ENCODE measurements around the gene STK32C.
A peak's percentile ranks its signal among the peaks of the same experiment; 100 is the strongest.
"Not testable (repeated sequence)": the region's sequence is repeated elsewhere in the genome, so short reads cannot be mapped to it uniquely, and the experiment has no call there.

Gene STK32C

GRCh38 chr10:132338876-132339275 is 31.1 kb upstream of the STK32C start:
- DNase-seq (ENCODE audit: low spot score): no peak

GRCh38 chr10:132337854-132338253 is 30.1 kb upstream of the STK32C start:
- not testable (repeated sequence) for DNase-seq (ENCODE audit: low spot score)

- no peak for DNase-seq (ENCODE audit: low spot score)
Observed at GRCh38 chr10:132336919-132337407, 29.2 kb upstream of the STK32C start.

DNA sequence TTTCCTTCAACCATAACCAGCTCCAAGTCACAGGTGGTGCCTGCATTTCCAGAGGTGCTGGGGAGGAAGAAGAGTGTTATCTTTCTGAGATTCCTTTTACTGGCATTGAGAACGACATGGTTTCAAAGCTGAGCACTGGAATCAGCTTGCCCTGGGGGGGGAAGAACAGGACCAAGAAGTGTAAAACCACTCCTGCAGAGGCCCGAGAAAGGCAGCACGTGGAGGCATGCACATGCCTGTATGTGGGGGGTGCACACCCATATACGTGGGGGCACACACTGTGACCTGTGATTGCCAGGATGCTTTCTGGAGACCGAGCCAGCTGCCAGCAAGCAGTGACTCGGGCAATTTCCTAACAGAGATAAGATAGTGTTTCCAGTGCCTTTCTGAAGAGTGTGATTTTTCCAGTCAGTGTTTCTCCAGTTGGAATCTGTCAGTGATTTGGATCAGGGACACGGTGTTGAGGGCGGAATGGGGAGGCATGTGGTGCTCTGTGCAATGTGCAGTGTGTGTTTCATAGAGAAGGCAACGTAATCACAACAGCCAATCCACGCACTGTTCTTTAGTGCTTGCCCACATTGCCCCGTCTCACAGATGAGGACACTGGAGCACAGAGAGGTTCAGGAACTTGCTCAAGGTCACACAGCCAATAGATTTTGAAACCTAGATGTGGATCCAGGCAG is 28.5 kb upstream of the STK32C start:
- no peak for DNase-seq (ENCODE audit: low spot score)

DNA sequence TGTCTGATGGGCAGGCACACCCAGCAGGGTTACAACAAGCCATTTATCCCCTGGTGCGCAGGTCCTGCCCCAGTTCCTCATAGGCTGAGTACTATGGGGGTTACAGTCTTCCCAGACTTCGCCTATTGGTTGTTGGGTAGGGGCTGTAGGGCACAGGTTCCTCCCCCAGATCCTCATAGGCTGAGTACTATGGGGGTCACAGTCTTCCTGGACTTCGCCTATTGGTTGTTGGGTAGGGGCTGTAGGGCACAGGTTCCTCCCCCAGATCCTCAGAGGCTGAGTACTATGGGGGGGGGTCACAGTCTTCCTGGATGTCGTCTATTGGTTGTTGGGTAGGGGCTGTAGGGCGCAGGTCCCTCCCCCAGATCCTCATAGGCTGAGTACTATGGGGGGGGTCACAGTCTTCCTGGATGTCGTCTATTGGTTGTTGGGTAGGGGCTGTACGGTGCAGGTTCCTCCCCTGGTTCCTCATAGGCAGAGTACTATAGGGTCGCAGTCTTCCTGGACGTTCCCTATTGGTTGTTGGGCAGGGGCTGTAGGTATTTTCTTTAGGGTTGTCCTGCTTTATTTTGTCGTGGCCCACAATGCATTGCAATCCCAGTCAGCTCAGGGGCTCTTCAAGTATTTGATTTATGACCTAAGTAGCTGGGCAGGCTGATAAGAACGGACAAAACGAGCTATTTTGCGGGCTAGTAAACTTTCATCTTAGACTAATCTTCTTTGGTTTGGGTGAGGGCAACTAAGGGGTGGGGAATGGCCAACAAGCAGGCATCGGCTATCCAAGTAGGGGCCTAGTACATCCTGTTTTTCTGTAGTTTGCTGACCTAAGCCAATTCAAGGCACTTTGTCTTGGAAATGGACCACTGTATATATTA is 27.7 kb upstream of the STK32C start:
- peak; percentile 85 for DNase-seq (ENCODE audit: low spot score)

DNA sequence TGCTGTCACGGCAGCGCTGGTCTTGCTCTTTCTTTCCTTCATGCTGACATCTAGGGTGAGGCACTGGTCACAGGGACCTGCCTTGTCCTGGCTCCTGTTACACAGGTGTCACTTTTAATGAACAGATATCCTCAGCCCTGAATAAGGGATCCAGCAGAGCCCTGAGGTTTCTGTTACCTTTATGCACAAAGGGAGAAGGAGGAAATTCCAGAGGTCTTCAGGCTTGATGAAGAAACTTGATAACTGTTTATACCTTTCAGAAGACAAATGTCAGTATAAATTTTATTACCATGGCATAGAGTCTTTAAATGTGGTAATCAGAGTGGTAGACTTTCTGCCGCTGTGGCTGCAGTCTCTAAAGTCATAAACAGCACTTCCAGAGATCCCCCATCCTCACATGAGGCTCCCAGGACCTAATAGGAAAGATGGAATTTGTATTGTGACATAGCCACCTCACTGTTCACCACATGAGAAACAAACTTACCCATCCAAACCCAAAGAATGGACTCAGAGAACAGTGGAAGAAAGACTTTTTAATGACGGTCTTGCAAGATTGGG is 27.0 kb upstream of the STK32C start:
- no peak for DNase-seq (ENCODE audit: low spot score)

GRCh38 chr10:132333386-132333785 is 25.6 kb upstream of the STK32C start:
- DNase-seq (ENCODE audit: low spot score): no peak

- no peak for DNase-seq (ENCODE audit: low spot score)
Observed at GRCh38 chr10:132332433-132332754, 24.6 kb upstream of the STK32C start.

- DNase-seq (ENCODE audit: low spot score): peak; percentile 93
Observed at GRCh38 chr10:132331601-132332432, 24.1 kb upstream of the STK32C start, which contains the start of gene LRRC27. Gene LRRC27, plus strand, starts transcription at chr10:132332193. Its CDS starts 1,332 bp downstream, at chr10:132333525.

DNA sequence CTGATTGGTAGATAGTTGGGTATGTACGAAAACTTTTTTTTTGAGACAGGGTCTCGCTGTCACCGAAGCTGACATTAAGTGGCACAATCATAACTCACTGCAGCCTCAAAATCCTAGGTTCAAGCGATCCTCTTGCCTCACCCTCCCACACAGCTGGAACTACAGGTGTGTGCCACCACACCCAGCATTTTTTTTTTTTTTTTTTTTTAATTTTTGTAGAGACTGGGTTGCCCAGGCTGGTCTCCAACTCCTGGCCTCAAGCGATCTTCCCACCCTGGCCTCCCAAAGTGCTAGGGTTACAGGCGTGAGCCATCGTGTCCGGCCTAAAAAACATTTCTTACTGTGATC is 22.7 kb upstream of the STK32C start:
- no peak for DNase-seq (ENCODE audit: low spot score)

DNA sequence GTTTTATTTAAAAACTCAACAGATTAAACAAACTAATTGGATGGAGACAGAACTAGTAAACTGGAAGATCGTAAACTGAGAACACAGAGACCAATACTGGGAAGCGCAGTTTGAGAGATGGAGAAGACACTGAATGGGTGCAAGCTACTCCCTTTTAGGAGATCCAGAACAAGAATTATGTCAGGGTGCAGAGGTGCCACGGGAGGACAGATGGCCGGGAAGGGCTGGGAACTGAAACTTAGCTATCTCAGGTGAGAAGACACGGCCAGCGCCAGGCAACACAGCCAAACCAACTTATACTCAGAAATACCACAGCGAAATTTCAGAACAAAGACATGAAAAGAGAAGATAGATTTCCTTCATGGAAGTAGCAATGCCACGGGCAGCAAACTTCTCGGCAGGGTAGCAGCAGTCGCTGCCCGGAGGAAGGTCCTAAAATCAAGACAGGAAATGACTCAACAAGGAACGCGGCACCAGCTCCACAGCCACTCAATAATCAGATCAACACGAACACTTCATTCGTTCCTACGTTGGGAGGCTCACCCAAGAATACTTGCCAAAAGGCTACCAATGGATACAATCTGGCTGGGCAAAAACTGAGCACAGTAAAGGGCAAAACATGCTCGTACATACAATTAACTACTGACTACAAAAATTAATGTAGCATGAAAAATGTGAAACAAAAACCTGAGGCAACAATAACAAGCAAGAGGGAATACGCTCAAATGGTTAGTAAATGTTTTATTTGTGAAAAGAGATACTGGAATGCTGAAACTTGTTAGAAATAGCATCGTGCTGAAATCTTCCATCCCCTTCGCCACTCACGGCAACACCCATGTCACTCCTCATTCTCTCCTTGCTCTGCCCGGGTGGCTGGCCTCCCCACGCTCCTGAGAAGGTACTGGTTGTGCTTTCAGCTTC is 22.1 kb upstream of the STK32C start:
- peak; percentile 36 for DNase-seq (ENCODE audit: low spot score)

GRCh38 chr10:132328738-132329137 is 21.0 kb upstream of the STK32C start:
- DNase-seq (ENCODE audit: low spot score): no peak

DNA sequence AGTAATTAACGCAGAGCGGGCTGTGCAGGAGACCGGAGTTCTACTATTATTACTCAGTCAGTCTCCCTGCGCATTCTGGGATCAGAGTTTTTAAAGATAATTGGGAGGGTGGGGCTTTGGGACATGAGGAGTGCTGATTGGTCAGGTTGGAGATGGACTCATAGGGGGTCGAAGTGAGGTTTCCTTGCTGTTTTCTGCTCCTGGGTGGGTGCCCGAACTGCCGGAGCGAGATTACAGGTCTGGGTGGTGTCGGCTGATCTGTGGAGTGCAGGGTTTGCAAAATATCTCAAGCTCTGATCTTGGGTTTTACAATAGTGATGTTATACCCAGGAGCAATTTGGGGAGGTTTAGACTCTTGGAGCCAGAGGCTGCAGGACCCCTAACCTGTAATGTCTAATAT is 20.4 kb upstream of the STK32C start:
- DNase-seq (ENCODE audit: low spot score): no peak

GRCh38 chr10:132326925-132327324 is 19.2 kb upstream of the STK32C start:
- DNase-seq (ENCODE audit: low spot score): no peak

DNA sequence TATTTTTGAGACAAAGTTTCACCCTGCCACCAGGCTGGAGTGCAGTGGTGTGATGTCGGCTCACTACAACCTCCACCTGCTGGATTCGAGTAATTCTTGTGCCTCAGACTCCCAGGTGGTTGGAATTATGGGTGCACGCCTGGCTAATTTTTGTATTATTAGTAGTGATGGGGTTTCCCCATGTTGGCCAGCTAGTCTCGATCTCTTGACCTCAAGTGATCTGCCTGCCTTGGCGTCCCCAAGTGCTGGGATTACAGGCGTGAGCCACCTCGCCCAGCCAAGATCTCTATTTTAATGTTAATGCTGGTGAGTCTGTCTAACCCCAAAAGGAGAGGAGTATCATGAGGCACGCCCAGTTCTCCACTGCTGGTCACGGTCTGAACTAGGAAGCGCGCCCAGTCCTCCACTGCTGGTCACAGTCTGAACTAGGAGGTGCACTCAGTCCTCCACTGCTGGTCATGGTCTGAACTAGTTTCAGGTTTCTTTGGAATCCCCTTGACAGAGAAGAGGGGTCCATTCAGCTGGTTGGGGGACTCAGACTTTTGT is 18.7 kb upstream of the STK32C start:
- DNase-seq (ENCODE audit: low spot score): no peak

DNA sequence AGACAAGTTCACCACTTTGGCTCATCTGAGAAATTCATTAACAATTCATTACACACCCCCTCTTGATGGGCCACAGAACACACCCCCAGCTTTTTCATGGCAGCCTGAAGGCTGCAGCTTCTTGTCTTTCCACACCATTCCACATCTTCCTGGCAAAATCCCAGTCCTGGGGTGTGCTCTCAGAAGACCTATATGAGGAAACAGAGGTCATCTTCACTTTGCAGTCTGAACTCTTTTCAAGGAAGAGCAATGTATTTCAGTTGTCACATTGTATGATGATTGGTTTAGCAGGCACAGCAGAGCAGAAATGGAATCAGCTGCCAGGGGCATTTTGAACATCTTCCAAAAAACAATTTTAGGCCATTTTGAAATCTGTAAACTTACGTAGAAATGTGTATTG is 16.4 kb upstream of the STK32C start:
- no peak for DNase-seq (ENCODE audit: low spot score)

GRCh38 chr10:132322586-132323048 is 14.9 kb upstream of the STK32C start:
- DNase-seq (ENCODE audit: low spot score): no peak

DNA sequence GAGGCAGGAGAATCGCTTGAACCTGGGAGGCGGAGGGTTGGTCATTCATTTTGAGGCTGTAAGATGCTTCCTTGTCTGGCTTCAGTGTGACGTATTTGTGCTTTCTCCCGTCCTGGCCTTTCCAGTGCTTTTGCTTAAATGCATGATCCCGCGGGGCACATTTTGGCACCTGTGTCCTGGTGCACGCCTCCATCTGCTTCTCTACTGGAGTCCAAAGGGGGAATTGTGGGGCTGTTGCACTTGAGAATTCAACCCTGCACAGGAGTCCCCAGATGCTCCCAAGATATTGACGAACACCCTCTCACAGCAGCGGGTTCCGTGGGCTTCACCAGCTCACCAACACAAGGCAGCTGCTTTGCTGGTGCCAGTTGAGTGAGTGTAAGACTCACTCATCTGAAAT is 14.0 kb upstream of the STK32C start:
- no peak for DNase-seq (ENCODE audit: low spot score)

DNA sequence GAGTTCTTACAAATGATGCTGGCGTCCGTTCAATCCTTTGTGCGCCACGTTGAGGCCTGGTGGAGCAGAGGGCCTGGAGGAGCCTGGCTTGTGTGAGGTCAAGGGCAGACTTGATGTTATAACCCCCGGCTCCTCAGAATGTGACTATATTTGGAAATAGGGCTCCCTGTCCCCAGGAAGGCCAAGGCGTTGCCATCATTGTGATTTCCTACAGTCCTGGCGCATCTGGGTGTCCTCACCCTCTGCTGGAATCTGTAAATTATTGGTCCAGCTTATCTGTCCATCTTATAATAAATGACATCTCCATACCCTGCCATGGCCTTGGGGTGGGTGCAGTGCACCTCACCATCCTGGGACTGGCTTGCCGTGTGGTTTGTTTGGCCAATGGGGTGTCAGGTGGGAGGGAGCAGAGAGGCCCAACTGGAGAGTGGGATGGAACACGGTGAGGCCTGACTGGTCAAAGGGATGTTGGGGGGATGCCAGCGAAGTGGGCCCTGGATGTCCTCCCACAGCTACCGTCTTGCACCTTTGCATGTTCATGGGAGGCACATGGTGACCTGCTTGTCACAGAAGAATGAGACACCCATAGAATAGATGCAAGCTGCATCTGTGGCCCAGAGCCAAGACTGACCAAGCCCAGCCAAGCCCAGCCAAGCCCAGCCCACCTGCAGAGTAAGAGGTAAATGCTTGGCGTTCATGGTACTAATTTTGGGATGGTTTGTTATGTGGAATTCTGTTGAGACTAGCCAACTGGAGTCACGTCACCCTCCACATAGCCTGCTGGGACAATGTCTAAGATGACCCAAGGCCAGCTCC is 13.1 kb upstream of the STK32C start:
- no peak for DNase-seq (ENCODE audit: low spot score)

Data from cerebellar cortex (tissue), 1 donor.